Stimulated activated CD4-positive, alpha-beta T cell treated with anti-CD3 and anti-CD28 coated beads, Interleukin-1b, Interleukin-23, amount 100 ng/mL, for 1 hour (primary cell): Measurements from ENCODE around the gene STK11IP.

Experiments
- DNase-seq, 2 donors: peaks; one replicate each; pipeline ENCODE4 v3.0.0-alpha.2; 2020; ENCODE audit warnings: low read depth in 2 of 2

STK11IP gene

DNA sequence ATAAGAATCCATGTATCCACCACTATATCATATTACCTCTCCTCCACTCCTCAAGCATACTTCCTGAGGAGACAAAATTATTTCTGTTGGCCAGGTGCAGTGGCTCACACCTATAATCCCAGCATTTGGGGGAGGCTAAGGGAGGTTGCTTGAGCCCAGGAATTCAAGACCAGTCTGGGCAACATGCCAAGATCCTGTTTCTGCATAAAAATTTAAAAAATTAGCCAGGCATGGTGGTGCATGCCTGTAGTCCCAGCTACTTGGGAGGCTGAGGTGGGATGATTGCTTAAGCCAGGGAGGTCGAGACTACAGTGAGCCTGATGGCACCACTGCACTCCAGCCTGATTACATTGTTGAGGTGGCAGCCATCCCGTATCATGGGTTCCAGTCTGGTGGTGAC lies 16.3 kb upstream of the STK11IP start:
- no peak for DNase-seq

DNA sequence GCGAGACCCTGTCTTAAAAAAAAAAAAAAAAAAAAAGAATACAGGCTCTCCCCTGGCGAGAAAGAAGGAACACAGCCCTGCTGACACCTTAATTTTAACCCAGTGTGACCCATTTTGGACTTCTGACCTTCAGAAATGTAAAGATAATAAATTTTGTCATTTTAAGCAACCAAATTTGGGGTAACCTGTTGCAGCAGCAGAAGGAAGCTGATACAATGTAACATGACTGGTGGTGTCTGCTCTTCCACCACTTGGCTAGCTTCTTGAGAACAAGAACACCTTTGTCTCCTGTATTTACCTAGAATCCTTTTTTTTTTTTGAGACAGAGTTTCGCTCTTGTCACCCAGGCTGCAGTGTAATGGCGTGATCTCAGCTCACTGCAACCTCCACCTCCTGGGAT lies 6.6 kb upstream of the STK11IP start:
- no peak for DNase-seq

DNA sequence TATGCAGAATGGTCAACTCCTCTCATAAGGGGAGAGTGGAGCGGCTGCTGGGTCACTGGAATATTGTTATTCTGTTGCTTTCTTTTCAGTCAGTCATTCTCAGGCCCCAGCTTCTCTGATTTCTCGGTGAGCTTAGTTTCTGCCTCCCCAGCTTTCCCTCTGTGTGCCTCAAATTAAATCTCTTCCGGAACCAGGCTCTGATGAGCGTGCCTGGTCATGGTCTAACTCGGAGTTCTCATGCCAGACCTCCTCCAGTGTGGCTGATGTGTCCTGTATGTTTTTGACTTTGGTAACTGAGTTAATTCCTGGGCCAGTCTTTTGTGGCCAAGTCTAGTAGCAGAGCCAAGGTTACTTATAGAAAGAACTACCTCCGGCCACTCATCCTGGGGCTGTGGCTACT lies 4.9 kb upstream of the STK11IP start:
- no peak for DNase-seq

DNA sequence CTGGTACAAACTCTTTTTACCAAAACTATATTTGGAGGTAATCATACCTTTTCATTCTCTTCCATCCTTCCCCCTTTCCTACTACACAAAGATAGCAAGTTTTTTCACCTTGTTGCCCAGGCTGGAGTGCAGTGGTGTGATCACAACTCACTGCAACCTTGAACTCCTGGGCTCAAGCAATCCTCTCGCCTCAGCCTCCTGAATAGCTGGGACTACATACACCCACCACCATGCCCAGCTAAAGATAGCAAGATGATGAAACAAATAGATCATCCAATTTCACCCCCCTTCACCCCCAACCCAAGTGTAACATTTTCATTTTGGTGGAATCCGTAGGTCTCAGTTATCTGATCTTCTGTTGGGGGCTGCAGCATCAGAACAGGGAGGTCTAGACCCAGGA lies 4.5 kb upstream of the STK11IP start:
- no peak for DNase-seq

DNA sequence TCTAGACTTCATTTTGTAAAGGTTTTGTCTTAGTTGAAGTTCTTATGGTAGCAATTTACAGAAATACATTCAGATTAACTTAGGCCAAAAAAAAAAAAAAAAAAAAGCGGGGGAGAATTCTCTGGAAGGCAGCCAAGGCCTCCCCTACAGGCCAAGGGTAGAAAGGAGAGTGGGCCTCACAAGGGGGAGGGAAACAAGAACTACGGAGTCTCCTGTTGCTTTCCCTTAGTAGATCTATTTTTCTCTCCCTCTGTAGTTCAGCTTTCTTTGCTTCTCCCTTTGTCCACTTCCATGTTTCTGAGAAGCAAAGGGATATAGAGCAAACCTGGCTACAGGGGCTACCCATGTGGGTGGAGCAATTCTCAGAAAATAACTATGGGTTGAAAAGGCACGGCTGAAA lies 2.4 kb upstream of the STK11IP start:
- no peak for DNase-seq

DNA sequence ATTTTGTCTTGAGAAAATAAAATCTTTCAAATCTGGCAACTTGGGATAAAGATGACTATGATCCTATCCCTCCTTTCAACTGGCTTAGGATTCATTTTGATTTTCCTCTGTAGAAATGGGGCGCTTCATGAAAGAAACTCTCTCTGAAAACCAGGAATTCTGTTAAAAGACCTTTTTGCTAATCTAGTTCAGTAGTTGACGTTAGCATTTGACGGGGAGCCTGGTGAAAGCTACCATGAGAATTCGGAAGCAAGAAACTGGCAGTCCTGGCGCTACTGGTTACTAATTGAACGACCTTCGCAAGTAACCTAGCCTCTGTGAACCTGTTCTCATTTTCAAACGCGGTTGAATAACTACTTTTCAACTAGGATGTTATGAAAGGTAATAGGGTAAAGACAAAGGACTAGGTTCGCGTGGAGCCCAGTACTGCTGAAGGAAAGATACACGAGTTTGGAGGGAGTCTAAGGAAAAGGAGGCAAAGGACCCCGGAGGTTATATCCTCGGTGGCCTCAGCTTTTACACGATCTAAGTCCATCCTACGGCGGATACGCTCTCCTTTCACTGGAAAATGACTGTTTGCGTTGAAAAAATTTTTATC lies 604 bp upstream of the STK11IP start:
- no peak for DNase-seq

DNA sequence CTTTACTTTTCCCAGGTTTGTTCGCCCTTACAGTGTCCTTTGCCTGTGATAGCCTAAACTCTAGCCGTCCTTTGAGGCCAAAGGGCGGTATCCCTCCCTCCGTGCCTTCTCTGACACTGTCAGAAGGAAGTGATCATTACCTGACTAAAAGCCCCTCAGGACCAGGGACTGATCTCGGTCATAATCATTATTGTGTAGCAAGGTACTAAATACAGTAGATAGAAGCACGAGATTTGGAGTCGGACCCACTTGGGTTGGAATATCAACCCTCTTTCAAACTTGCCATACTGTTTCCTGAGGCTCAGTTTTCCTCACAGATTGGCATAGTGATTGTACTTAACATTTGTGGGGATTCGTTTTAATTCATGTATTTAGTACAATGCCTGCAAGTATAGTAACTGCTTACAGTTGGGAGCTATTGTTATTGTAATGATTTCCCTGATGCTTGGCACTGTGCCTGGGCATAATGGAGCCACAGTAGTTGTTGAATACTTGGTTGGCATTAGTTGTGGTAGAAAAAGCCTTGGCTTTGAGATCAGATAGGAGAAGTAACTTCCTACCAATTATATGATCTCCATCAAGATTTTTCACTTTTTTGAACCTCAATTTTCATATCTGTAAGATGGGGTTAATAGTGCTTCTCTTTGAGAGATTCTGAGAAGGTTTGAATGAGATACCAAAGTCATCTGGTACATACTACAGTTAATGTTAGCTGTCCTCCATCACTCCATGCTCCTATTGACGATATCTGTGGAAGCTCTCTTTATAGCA lies 836 bp downstream of the STK11IP start:
- no peak for DNase-seq

DNA sequence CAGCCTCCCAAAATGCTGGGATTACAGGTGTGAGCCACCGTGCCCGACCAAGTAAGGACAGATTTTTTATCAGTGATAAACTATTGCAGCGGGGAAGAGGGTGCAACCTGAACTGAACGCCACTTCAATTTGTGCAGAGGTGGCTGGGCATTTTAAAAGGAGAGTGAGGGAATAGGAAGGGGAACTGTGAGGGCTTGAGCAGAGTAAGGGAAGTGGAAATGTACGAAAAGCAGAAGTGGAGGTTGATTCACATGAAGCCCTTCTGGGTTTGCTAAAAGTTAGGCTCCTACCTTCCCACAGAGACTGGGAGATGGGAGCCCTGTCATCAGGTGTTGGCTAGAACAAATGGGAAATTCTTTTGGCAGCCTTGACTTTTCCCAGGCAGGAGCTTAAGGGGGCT lies 6.1 kb downstream of the STK11IP start:
- DNase-seq = no peak

DNA sequence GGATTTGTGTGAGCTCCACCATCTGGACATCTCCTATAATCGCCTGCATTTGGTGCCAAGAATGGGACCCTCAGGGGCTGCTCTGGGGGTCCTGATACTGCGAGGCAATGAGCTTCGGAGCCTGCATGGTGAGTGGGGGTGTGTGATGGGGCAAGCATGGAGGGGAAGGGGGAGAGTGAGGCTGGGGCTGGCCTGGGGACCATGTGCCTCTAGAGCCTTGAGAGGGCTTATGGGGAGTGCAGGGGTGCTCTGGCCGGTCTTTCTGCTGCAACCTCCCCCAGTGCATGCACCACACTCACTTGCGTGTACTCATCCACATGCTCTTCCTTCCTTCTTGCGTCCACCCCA lies 7.9 kb downstream of the STK11IP start:
- no peak for DNase-seq

DNA sequence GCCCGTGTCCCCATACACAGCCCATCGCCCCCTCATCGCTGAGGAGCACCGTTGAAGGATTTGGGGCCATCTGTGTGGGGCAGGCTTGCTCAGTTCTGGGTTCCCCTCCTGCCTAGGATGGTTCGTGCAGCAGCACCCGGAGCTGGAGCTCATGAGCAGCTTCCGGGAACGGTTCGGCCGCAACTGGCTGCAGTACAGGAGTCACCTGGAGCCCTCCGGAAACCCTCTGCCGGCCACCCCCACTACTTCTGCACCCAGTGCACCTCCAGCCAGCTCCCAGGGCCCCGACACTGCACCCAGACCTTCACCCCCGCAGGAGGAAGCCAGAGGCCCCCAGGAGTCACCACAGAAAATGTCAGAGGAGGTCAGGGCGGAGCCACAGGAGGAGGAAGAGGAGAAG lies 10.3 kb downstream of the STK11IP start:
- no peak for DNase-seq

DNA sequence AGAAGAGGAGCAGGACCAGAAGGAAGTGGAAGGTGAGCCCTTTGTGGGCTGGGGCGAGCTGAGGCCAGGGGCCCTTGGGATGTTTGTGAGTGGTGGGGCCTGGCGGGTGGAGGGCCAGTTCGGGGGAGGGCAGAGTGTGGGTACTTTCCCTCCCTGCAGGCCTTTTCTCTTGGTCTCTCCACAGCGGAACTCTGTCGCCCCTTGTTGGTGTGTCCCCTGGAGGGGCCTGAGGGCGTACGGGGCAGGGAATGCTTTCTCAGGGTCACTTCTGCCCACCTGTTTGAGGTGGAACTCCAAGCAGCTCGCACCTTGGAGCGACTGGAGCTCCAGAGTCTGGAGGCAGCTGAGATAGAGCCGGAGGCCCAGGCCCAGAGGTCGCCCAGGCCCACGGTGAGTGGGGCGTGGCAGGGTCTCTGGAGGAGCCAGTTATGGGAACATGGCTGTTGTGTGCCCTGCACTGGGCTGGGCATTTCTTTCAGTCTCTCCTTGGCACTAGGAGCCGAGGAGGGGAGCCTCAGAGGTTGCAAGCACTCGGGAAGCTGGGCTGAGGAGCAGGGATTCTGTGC lies 10.8 kb downstream of the STK11IP start:
- no peak for DNase-seq

DNA sequence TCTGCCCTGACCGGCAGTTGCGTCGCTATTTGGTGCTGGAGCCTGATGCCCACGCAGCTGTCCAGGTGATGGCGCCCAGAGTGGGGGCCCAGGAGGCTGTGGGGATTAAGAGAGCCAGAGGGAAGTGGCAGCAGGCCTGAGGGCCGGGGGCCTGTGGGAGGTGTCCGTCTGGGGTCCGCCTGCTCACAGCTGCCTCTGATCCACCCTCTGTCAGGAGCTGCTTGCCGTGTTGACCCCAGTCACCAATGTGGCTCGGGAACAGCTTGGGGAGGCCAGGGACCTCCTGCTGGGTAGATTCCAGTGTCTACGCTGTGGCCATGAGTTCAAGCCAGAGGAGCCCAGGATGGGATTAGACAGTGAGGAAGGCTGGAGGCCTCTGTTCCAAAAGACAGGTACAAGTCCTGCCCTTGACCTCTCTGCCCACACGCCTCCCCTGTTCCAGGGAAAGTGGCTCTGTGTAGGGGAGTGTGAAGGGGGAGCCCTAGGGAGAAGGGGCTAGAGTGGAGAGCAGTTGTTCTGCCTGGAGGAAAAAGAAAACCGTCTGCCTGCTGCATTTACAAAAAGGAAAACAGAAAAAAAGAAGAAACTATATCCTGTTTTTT lies 11.6 kb downstream of the STK11IP start:
- DNase-seq = no peak

DNA sequence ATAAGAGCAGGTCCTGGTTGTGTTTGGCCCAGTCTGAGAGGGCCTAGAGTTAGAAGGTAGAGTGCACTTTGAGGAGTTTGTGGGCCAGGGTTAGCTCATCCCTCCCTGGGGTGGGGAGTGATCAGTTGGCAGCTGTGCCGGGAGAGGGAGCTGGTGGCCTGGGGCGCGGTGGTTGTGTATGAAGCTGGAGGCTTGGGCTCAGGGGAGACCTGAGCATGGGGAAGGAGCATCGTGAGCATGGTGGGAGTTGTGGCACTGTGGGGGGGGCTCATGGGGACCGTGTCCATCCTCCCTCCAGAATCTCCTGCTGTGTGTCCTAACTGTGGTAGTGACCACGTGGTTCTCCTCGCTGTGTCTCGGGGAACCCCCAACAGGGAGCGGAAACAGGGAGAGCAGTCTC lies 13.6 kb downstream of the STK11IP start:
- no peak for DNase-seq

DNA sequence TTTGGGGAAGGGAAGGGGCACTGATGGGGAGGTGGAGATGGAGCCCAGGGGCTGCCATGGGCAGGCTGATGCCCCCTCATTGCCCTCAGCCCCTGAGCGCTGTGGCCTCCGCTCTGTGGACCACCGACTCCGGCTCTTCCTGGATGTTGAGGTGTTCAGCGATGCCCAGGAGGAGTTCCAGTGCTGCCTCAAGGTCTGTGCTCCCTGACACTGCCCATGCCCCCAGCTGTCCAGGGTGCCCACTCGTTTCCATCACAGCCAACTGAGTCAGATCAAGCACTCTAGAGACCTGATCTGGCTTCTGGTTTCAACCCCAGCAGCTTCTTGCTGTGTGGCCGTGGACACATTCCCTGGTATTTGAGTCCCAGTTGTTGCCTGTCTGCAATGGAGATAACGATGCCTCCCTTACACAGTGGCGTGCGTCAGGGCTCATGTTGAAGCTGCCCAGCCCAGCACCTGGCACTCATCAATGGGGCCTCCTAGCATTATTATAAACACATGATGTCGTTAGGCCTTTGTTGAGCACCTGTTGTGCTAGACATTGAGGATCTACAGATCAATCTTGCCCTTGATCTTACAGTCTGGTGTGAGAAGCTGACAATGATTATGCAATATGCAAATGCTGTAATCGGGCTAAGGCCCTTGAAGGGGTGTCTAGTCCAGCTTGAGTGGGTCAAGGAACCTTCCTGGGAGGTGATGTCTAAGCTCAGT lies 14.4 kb downstream of the STK11IP start:
- no peak for DNase-seq

DNA sequence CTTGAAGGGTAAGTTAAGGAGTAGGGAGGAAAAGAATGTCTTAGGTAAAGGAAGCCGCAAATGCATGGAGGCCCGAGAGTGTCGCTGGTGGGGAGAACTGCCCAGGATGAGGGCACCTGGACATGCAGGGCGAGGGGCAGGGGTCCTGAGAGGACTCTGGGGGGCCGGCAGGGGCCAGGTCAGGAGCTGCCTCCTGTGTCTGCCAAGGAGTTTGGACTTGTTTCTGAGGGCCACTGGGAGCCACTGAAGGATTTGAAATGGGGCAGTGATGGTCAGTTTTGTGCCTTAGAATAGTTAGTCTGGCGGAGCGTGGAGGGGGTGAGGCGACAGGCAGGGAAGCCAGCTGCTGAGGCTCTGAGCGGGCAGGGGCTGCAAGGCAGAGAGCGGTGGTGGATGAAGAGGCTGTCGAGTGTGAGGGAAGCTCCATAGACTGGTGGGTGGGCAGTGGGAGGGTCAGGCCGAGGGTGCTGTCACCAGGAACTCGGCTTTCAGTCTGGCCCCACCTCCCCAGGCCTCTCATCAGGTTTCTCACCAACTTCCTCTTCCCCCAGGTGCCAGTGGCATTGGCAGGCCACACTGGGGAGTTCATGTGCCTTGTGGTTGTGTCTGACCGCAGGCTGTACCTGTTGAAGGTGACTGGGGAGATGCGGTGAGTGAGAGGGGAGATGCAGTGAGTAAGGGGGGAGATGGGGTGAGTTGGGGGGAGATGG lies 15.1 kb downstream of the STK11IP start:
- DNase-seq = no peak

DNA sequence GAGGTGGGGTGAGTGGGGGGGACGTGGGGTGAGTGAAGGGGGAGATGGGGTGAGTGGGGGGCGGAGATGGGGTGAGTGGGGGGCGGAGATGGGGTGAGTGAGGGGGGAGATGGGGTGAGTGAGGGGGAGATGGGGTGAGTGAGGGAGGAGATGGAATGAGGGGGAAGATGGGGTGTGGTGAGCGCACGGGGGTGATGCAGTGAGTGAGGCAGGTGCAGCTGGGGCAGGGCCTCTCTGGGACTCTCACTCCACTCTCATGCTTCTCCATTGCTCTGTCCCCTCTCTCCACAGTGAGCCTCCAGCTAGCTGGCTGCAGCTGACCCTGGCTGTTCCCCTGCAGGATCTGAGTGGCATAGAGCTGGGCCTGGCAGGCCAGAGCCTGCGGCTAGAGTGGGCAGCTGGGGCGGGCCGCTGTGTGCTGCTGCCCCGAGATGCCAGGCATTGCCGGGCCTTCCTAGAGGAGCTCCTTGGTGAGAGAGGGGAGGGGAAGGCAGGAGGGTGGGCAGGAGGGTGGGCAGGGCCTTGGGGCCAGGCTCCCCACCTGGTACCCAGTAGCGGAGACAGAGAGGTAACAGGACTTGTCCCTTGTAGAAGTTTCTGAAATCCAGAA lies 15.9 kb downstream of the STK11IP start:
- no peak for DNase-seq

DNA sequence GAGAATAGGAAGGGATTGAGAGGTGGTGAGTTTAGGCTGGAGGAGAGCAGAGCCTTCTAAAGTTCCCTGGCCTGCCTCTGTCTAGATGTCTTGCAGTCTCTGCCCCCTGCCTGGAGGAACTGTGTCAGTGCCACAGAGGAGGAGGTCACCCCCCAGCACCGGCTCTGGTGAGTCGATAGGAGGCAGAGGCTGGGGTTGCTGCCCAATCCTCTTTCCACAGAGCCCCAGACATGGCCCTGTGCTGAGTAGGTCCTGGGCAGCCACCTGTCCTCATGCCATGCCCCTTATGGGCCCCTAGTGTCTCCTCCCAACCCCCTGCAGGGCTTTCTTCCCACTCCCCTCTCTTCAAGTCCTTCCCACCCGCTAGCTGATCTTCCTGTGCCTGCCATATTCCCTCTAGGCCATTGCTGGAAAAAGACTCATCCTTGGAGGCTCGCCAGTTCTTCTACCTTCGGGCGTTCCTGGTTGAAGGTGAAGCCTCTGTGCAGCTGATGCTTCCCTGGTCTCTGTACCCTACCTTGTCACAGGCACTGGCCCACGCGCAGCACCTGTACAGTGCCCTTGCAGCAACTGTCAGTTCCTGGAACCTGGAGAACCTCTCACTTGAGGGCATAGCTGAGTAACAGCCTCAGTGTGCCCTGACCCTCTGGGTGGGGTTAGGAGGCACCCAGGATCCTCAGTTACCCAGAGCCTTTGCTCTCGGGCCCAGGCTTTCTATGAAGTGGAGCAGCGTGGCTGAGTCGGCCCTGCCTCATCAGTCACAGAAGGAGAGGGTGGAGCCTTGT lies 16.6 kb downstream of the STK11IP start:
- no peak for DNase-seq

DNA sequence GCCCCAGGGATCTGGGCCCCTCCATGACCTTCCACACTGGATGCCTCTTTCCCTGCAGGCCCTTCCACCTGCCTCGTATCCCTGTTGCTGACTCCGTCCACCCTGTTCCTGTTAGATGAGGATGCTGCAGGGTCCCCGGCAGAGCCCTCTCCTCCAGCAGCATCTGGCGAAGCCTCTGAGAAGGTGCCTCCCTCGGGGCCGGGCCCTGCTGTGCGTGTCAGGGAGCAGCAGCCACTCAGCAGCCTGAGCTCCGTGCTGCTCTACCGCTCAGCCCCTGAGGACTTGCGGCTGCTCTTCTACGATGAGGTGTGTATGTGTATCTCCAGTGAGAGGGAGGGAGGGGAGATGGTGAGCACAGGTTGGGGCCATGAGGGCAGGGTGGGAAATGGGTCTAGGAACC lies 17.4 kb downstream of the STK11IP start:
- no peak for DNase-seq

DNA sequence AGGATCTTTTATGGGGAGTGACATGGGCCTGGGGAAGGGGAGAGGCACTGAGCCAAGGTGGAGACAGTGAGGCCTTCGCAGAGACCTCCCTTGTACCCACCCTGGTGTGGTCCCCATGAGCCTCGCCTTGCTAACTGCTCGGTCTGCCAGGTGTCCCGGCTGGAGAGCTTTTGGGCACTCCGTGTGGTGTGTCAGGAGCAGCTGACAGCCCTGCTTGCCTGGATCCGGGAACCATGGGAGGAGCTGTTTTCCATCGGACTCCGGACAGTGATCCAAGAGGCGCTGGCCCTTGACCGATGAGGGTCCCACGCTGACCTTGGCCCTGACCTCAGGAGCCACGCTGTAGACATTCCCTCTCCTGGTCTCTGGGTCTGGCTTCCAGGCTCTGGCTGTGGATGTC lies 18.2 kb downstream of the STK11IP start:
- DNase-seq = no peak

DNA sequence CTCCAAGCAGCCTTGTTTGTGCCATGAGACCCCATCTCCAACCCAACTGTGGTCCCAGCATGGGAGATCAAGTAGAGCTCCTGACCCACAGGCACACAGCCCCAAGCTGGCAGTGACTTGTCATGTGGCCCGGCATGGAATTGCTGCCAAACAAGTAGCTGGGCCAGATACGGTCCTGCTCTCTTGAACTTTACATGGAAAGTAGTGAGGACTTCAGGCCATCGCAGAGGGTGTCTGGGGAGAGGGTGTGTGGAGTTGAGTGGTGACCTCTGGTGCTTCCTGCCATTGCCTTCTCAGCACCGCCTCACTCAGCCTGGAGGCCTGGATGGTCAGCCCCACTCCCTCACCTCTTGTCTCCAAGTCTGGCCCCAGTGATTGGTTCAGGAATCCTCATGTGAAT lies 18.9 kb downstream of the STK11IP start:
- DNase-seq = no peak

DNA sequence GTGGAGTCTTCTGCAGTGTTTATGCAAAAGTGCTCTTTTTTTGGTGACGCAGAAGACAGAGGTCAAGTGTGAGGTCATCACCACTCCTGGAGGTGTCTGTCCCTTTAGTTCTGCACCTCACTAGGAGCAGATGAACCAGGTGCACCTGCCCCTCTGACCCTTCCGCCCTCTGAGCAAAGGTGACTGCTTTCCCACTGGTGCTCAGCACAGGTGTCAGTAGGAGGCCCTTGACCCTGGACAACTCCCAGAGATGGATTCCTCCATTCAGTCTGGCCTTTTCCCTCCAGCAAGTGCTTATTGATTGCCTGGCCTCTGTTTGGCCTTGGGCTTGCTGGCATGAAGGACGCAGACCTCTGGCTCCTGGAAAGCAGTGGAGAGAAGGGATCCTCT lies 21.1 kb downstream of the STK11IP start:
- no peak for DNase-seq
